Hematopoietic multipotent progenitor cell (in vitro differentiated cells): ENCODE data around the gene PRR35. TPM values are rescaled to one million over a fixed set of nuclear protein-coding genes. Genes with fewer than 3 reads are reported as not detected.
A peak's percentile ranks its signal among the peaks of the same experiment; 100 is the strongest.

Experiments used
- DNase-seq, 3 donors: peaks; one replicate each; pipeline ENCODE4 v3.0.0-alpha.2; 2011 to 2015; ENCODE audit warnings: low read depth in 2 of 3, low spot score in 2 of 3
- total RNA-seq: library from RNA; depleted of rRNA; stranded (reverse); fragments of >200 nt; gene quantifications from one replicate; pipeline ENCODE4 v1.2.3, GENCODE V29; 2012

Gene PRR35
- total RNA-seq, 1 donor, result under 0.01 TPM

DNA sequence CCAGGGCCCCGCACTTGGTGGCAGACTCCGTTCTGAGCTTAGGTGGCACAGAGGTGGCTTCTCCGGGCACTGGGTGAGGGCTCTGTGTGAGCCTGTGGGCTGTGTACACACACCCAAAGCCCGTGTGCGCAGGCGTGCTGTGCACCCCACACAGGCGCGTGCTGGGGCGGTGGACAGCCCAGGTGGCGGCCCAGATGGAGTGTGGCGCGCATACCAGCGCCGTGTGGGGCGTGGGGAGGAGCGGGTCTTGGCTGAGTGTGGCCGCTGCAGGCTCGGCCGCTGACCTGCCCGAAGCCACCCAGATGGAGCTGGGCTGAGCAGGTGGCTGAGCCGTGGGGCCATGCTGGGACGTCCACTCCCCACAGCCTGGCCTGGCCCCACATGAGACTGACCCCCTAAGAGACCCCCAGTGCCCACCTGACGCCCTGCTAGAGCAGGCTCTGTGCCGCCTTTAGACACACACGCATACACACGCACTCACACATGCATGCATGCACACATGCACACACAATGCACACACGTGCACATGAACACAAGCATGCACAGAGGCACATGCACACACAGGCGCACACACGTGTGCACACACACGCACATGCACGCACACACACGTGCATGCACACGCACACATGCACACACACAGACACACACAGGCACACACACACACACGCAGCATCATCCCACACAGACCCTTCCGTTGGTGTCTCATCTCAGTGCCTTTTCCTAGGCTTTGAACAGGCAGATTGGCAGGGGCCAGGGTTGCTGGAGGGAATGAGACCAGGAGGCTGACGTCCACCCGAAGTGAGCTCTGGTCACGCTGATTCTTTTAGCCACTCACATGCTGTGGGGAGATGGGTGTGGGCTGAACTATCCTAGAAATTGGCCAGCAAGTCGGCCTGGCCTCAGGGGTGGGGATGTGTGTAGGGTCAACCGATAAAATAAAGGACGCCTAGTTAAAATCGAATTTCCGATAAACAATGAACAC is 2.1 kb downstream of the PRR35 start:
- no peak for DNase-seq

DNA sequence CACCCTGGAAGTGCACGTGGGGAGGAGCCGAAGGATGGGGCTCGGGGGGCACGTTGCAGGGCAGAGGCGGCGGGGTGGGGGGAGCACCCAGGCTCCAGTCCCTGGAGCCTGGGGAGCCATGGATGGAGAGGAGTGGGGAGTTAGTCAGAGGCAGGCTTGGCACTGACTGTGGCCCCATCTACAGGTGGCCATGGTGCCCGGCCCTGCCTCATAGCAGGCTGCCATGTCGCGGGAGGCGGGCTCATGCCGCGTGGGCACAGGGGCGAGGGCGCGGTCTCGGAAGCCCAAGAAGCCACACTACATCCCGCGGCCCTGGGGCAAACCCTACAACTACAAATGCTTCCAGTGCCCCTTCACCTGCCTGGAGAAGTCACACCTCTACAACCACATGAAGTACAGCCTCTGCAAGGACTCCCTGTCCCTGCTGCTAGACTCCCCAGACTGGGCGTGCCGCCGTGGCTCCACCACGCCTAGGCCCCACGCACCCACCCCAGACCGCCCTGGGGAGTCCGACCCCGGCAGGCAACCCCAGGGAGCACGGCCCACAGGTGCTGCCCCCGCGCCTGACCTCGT is 3.0 kb downstream of the PRR35 start:
- no peak for DNase-seq

DNA sequence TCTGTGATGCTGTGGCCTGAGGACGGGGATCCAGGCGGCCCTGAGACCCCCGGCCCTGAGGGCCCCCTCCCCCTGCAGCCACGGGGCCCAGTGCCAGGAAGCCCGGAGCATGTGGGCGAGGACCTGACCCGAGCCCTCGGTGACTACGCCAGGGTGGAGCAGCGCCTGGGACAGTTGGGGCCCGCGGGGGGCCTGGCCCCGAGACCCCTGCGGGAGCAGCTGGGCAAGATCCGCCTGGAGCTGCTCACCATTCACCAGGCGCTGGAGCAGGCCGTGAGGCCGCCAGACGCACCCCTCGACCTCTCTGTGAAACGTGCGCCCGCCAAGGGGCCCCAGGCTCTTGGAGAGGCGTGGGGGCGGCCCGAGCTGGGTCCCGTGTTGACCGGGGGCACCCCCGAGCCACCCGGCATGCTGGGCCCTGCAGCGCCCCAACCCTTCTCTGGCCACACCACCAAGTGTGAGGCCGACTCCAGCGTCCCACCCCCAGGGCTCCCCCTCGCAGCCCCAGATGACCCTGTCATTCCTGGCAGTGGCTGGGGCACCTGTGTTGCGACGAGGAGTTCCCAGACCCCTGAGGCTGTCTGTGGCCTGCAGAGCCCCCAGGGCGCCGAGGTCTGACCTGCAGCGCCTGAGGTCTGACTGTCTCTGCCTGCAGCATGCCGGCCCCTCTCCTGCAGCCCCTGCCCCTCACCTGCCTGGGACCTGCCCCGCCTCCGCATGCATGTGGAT is 4.7 kb downstream of the PRR35 start:
- no peak for DNase-seq

DNA sequence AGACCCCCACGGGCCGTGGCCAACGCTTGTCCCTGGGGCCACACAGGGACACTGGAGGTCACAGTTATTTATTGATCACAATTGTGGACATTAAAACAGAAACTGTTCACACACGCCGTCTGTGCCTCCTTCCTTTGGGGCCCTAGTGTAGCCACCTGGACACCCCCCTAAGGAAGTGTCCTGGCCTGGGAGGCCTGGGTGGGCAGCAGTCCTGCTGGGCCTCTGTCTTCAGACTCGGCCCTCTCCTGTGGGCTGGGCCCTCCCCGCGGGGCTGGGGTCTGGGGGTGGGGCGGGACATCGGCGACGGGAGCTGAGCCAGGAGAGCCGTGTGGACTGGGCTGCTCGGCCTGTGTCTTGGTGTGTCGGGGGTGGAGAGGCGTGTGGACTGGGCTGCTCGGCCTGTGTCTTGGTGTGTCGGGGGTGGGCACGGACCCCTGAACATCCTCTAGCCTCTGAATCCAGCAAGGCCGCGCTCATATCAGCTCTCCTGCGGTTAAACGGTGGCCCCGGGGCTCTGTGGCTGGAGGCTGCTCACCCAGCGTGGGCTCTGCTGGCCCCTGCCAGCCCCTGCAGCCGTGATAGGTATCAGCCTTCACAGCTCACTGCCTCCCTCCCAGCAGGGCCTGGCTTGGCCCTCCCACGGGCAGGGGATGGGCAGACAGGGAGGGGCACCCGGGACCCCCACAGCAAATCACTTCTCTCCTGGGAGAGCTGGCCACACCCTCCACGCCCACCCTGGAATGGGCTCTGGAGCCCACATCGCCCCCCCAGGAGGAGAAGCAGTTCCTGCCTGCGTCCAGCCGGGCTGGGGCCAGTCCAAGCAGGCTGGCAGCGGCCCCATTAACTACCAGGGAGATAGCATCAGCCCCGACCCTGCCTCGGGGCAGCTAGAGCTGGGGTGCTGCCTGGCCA is 5.5 kb downstream of the PRR35 start:
- DNase-seq, result no peak

- peak in 2 of 3 donors; percentile 61 to 76 for DNase-seq
Observed at GRCh38 chr16:566475-567372, 6.5 kb downstream of the PRR35 start, which contains the start of gene NHLRC4. Gene NHLRC4, plus strand, starts transcription at chr16:567005. Its CDS starts 1,043 bp downstream, at chr16:568048.

- no peak for DNase-seq
Observed at GRCh38 chr16:567373-568256, 7.4 kb downstream of the PRR35 start.

DNA sequence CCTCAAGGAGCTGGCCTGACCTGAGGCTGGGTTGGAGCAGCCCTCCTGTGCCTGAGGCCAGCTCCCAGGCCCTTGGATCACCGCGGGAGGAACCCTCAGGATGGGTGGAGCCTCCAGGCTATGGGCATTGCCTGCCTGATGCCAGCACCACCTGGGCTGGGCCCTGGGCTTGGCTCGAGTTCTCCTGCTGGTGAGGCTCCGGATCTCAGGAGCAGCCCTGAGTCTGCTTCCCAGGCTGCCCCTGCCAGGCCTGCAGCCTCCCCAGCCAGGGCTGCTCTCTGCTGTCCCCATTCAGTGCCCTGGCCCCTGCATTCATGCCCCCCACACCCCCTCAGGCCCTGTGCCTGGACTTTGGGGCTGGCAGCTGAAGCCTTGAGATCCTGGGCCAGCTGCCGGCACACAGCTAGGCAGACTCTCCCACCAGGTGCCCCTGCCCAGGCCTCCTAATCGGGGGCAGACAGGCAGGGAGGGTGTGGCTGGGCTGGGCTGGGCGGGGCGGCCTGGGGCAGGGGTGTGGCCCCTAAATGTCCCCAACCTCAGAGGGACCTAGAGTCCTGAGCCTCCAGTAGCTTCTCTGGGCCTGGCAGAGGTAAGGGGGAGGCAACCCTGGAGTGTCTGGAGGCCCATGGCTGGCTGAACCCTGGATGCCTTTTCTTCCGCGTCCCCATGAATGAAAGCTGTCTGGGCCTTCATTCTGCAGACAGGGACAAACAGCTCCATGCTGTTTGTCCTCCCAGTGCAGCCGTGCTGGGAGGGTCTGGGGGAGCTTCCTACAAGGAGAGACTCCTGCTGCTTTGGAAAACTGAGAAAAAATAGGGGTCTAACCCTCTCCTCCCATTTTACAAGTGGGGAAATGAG is 8.4 kb downstream of the PRR35 start:
- no peak for DNase-seq

DNA sequence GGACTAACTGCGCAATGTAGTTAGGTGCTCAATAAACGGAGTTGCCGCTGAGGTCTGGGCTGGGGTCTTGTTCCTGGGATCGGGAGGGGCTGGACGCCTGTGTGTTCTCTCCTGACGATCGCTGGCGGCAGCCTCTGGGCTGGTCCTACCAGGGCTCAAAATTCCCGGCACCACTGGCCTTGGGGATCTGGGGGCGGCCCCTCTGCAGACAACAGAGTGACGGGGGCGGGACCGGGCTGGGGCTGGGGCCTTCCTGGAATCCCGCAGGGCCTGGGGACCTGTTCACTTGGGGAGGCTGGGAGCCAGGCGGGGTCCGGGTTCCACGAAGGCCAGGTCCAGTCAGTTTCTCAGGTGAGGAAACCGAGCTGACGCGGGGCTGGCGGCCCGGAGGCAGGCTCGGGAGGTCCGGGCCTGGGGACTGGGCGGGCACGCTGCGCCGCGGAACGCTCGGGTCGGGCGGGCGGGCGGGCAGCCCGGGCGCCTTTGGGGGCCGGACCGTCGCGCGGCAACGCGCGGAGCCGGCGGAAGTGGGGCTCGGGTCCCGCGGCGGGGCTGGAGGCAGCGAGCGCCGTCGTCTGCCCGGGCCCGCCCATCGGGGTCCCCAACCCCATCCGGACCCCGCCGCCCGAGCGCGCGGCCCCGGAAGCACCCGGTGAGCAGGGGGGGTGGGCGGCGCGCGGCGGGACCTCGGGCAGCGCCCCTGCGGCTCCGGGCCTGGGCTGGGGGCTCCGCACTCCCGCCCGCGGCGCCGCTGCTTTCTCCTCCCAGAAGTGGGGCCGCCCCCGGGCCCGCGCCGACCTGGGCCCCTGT is 9.5 kb downstream of the PRR35 start, which contains the start of gene PIGQ:
Gene PIGQ, plus strand, starts transcription at position 524 of the 810 bp plus-strand sequence. CDS start 4,107 bp downstream, outside the sequence.
- DNase-seq, result peak; percentile 36 to 60 (median 58)

DNA sequence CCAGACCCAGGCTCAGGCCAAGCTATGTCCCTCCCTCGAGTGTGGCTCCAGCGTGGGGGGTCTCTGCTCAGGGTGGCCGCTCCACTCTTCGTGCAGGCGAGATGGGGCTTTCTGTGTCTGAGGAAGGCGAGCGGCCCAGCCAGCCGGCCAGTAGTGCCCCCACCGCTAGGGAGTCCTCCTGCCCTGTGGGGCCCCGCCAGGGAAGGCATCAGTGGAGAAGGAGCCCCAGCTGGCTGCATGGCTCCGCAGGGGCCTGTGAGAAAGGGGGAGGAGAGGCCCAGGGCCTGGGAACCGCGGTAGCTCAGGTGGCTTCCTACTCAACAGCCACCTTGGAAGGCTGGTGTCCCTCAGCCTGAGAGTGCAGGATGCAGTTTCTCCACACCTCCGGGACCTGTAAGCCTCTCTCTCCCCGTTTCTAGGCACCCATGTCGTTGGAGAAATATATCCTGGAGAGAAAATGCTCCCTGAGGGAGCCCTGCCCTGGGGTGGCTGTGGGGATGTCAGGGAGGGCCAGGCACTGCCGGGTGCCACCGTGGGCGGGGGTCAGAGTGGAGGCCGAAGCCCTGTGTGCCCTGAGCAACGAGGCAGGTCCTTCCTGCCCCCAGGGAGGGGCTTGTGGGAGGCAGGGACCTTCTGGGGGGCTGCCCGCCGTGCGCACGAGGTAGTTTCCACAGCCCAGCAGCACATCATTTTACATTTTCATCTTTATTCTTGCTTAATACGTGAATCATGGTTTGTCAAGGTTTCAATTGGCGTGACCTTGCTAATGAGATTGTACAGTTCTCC is 12.9 kb downstream of the PRR35 start:
- DNase-seq, result no peak

DNA sequence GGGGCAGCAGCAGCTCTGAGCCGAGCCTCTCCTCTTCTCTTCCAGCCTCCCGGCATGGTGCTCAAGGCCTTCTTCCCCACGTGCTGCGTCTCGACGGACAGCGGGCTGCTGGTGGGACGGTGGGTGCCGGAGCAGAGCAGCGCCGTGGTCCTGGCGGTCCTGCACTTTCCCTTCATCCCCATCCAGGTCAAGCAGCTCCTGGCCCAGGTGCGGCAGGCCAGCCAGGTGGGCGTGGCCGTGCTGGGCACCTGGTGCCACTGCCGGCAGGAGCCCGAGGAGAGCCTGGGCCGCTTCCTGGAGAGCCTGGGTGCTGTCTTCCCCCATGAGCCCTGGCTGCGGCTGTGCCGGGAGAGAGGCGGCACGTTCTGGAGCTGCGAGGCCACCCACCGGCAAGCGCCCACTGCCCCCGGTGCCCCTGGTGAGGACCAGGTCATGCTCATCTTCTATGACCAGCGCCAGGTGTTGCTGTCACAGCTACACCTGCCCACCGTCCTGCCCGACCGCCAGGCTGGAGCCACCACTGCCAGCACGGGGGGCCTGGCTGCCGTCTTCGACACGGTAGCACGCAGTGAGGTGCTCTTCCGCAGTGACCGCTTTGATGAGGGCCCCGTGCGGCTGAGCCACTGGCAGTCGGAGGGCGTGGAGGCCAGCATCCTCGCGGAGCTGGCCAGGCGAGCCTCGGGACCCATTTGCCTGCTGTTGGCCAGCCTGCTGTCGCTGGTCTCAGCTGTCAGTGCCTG is 14.0 kb downstream of the PRR35 start:
- no peak for DNase-seq

DNA sequence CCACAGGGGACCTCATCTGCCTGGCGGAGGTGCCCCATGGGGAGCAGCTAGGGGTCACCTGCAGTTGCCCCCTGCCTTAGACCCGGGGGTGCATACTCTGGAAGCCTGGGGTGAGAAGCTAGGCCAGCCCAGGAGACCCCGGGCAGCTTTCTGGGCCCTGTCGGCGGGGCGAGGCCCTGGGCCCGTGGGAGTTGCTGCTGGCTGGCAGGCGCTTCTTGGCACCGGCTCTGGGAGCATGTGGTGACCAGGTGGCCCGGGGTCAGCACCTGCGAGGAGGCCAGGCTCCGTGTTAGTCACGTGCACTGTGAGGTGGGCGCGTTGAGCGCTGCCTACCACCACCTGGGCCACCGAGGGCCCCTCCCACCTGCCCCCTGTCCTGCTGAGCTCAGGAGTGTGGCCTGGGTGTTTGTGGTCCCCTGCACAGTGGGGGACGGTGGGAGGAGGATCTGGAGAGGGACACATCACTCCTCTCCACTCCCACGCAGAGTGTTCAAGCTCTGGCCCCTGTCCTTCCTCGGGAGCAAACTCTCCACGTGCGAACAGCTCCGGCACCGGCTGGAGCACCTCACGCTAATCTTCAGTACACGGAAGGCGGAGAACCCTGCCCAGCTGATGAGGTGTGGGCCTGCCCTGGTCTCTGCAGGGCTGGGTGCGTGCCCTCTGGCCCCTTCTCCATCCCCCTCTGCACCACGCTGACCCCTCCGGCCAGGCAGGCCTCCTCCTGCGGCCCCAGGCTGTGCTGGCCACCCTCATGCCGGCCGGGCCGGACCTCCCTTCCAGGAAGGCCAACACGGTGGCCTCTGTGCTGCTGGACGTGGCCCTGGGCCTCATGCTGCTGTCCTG is 15.4 kb downstream of the PRR35 start:
- DNase-seq, result no peak

- no peak for DNase-seq
Observed at GRCh38 chr16:576197-576822, 16.1 kb downstream of the PRR35 start.

GRCh38 chr16:576823-577201 is 16.6 kb downstream of the PRR35 start:
- DNase-seq, result no peak
